NCI-H526 treated with DMSO at 0.1 percent for 48 hours (cell line): ENCODE measurements around the gene ZNF646.

Source experiments
- DNase-seq: peaks from one replicate; lab custom pipeline; 2025; lab: John Stamatoyannopoulos, UW

Gene ZNF646

DNA sequence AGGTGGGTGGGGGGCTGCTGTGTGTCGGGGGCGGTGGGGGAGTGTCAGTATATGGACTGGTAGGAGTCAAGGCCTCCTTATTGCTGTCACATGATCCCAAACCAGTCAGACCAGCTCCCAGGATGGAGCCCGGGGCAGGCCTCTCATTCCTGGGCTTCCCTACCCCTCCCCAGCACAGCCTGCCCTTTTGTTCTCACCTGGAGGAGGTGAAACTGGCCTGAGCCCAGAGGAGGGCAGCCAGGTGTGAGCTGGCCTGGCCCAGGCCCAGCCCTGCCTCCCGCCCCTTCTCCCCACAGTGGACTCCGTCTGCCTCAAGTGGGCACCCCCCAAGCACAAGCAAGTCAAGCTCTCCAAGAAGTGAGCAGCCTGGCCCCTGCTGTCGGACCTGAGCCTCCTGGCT is 56.7 kb downstream of the ZNF646 start:
- no peak for DNase-seq

DNA sequence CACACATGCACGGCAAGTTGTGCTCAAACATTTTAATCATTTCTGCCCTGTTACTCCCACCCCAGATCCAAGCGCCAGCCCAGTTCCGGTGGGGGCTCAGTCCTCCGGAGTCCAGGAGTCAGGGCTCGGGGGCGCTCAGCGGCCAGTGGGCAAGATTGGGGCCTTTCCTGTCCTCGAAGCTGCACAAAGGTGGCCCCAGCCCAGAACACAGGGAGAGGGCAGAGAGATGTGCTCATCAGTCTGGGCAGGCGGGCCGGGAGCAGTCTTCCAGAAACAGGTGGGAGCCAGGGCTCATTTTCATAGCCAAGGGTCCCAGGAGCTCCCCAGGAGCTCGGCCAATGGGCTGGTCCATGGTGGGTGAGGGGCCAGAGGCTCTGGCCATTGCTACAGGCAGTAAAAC is 57.2 kb downstream of the ZNF646 start:
- DNase-seq = no peak

DNA sequence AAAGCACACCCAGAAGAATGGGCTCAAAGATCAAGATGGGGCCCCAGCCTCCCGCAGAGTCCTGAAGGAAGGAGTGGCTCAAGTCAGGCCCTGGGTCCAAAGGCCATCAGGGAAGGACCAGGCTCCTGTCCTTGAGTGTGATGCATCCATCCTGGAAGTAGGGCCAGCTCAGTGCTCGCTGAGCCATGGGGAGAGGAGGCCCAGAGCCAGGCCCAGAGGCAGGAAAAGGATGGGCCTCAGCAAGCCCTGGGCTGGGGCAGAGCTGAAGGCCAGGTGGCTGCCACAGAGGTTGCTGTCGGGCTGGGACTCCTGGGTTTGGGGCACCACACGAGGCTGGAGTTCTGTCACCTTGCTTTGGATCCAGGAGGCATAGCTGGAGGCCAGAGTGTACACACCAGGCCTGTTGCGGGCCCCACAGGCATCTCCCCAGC is 57.6 kb downstream of the ZNF646 start:
- DNase-seq = no peak

DNA sequence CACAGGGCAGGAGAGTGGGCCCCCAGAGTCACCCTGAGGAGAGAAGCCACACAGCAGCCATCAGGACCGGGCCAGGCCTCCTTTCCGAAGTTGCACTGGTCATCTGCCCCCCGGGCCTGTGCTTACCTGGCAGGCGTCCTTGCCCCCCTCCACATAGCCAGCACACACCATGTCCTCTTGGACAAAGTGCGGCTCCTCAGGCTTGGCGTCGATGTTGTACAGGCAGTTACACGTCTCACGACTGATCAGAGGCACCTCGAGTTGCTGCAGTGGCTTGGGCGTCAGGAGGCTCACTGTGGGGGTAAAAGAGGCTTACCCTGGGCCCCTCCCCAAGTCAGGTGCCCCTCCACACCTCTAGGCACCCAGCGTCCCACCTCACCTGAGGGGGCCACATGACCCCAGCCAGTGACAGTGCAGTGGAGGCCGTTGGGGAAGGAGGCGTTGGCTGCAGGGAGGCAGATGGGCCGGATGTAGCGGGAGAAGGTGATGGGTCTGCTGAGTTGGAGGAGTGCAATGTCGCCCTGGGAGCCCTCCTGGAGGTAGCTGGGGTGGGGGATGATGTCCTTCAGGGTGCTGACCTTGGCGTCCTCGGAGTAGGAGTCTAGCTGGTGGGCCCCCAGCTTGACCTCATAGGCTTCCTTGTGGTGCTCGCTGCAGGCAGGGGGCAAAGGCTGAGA is 58.2 kb downstream of the ZNF646 start:
- no peak for DNase-seq

DNA sequence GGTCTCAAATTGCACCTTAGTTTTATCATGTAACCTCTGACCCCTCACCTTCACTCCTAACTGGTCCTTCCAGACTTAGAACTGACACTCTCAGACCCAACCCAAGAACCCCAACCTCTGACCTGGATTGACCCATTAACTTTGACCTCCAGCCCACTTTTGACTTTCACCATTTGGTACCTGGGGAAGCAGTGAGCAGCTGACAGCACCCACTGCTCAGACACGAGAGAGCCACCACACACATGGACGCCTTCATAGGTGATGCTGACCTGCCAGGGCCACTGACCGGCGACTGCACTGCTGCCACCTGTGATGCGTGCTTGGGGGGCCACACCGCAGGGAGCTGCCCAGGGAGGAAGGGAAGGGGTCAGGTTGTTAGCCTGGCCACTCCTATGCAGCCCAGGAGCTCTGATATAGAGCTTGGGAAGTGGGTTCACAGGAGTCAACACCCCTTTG is 58.9 kb downstream of the ZNF646 start:
- no peak for DNase-seq
